Gastrocnemius medialis (tissue), 4 donors: ENCODE measurements around the gene GUCY2C. TPM values are rescaled to one million over a fixed set of nuclear protein-coding genes. Genes with fewer than 3 reads are reported as not detected.

Source experiments
- ATAC-seq, 2 donors: fragments of 150-250 bp; one replicate each; pipeline ENCODE4 v1.9.1; 2016
- DNase-seq, 2 donors: peaks; one replicate each; pipeline ENCODE4 v3.0.0-alpha.2; 2019
- H3K27ac ChIP-seq, 4 donors: fragments of 200-600 bp; sonication (generic); 1 replicate in 1 of 4; 2 replicates in 3 of 4; pipeline ENCODE4 v1.5.1; 2016 to 2018; ENCODE audit warnings: mild to moderate bottlenecking in 2 of 4, moderate library complexity in 1 of 4
- H3K27me3 ChIP-seq, 3 donors: fragments of 200-600 bp; sonication (generic) in 2 of 3; 1 replicate in 1 of 3; 2 replicates in 2 of 3; pipeline versions ENCODE4 v1.5.1 to v1.6.0; 2016 to 2019; ENCODE audit warnings: mild to moderate bottlenecking in 1 of 3, moderate library complexity in 1 of 3
- H3K36me3 ChIP-seq, 2 donors: fragments of 200-600 bp; sonication (generic) in 1 of 2; one replicate each; pipeline ENCODE4 v1.5.1; 2017 to 2018
- H3K4me1 ChIP-seq, 2 donors: fragments of 200-600 bp; sonication (generic) in 1 of 2; one replicate each; pipeline ENCODE4 v1.5.1; 2016 to 2017; ENCODE audit warnings: mild to moderate bottlenecking in 2 of 2
- H3K4me3 ChIP-seq, 4 donors: fragments of 200-600 bp; sonication (generic) in 3 of 4; 1 replicate in 1 of 4; 2 replicates in 3 of 4; pipeline ENCODE4 v1.5.1; 2016 to 2019; ENCODE audit warnings: mild to moderate bottlenecking in 2 of 4
- H3K9me3 ChIP-seq, 3 donors: fragments of 200-600 bp; sonication (generic) in 2 of 3; 1 replicate in 1 of 3; 2 replicates in 2 of 3; pipeline ENCODE4 v1.5.1; 2016 to 2019
- CTCF ChIP-seq, 5 experiments: fragments of 450-650 bp in 3 of 5; fragments of 200-600 bp in 2 of 5; sonication (generic) in 2 of 5; IDR thresholded peaks in 4 of 5; conservative IDR thresholded peaks in 1 of 5; 1 replicate in 4 of 5; 2 replicates in 1 of 5; pipeline ENCODE4 v1.5.1; 2016 to 2019; ENCODE audit warnings: antibody characterized with exemption in 5 of 5, mild to moderate bottlenecking in 3 of 5, moderate library complexity in 3 of 5
- POLR2A ChIP-seq, 2 donors: fragments of 450-650 bp; IDR thresholded peaks; one replicate each; pipeline ENCODE4 v1.6.1; 2017; ENCODE audit warnings: antibody characterized with exemption in 2 of 2, mild to moderate bottlenecking in 2 of 2, moderate library complexity in 2 of 2
- in situ Hi-C, 4 donors: fragments of 200-750 bp; cut with MboI; loops; one replicate each; pipeline versions ENCODE4 v1.15.0 to v1.8.0; 2017; ENCODE audit warnings: low sequenced_read_pairs in 4 of 4
- intact Hi-C: fragments of 100-400 bp; cut with DNase I; formaldehyde crosslinking; loops from one replicate; pipeline ENCODE4 v1.15.1; 2023; ENCODE audit warnings: low total_unique reads
- total RNA-seq, 4 donors: library from RNA; depleted of rRNA; stranded (reverse); fragments of >200 nt; gene quantifications; one replicate each; pipeline versions ENCODE4 v1.1.0 to v1.2.3, GENCODE V29; 2016

GUCY2C gene
- total RNA-seq, 4 donors from 2014 or later: 0.09 to 0.17 TPM; not detected in 2

- Histone ChIP-seq H3K4me3 (no peak overlapping the region), H3K4me1 (peaks cover 17% of the 10 kb centered on the region in 2 donors), H3K27ac (no peak overlapping the region), H3K9me3 (no peaks in the 10 kb centered on the region), H3K27me3 (no peaks in the 10 kb centered on the region), H3K36me3 (no peaks in the 10 kb centered on the region)
- in situ Hi-C loops (no loop called here), intact Hi-C loops (no loop called here)
- ATAC-seq (no peak), DNase-seq (no peak)
- TF ChIP-seq POLR2A (IDR thresholded peaks at IDR 0.05) (no peak), CTCF (IDR thresholded peaks at IDR 0.05 in 4 of 5, conservative IDR thresholded peaks at IDR 0.05 in 1 of 5) (no peak)
Observed at GRCh38 chr12:14589169-14590004, 107.0 kb downstream of the GUCY2C start.

- in situ Hi-C loops (no loop called here), intact Hi-C loops (no loop called here)
- no peaks in the 10 kb centered on the region for H3K27me3 ChIP-seq
- no peaks in the 10 kb centered on the region for H3K9me3 ChIP-seq
- H3K4me3 ChIP-seq: no peak overlapping the region
- H3K27ac ChIP-seq: no peak overlapping the region
- no peaks in the 10 kb centered on the region for H3K36me3 ChIP-seq
- DNase-seq (no peak), ATAC-seq (peak in 1 of 2 donors; percentile 60)
- peaks cover 17% of the 10 kb centered on the region in 2 donors for H3K4me1 ChIP-seq
- no peak for TF ChIP-seq CTCF (IDR thresholded peaks at IDR 0.05 in 4 of 5, conservative IDR thresholded peaks at IDR 0.05 in 1 of 5)
- TF ChIP-seq POLR2A (IDR thresholded peaks at IDR 0.05): no peak
Observed at GRCh38 chr12:14588571-14588970, 107.8 kb downstream of the GUCY2C start.

- Histone ChIP-seq H3K4me3 (no peak overlapping the region), H3K27me3 (no peaks in the 10 kb centered on the region), H3K27ac (no peak overlapping the region), H3K36me3 (no peaks in the 10 kb centered on the region), H3K4me1 (no peaks in the 10 kb centered on the region), H3K9me3 (no peaks in the 10 kb centered on the region)
- in situ Hi-C loops (no loop called here), intact Hi-C loops (no loop called here)
- DNase-seq (no peak), ATAC-seq (no peak)
- no peak for TF ChIP-seq CTCF (IDR thresholded peaks at IDR 0.05 in 4 of 5, conservative IDR thresholded peaks at IDR 0.05 in 1 of 5)
- no peak for TF ChIP-seq POLR2A (IDR thresholded peaks at IDR 0.05)
Observed at GRCh38 chr12:14578646-14579045, 117.8 kb downstream of the GUCY2C start.

- in situ Hi-C loops (no loop called here), intact Hi-C loops (no loop called here)
- ATAC-seq (no peak), DNase-seq (no peak)
- Histone ChIP-seq H3K4me1 (no peaks in the 10 kb centered on the region), H3K27ac (no peak overlapping the region), H3K36me3 (no peaks in the 10 kb centered on the region), H3K9me3 (no peaks in the 10 kb centered on the region), H3K27me3 (no peaks in the 10 kb centered on the region), H3K4me3 (no peak overlapping the region)
- TF ChIP-seq POLR2A (IDR thresholded peaks at IDR 0.05): no peak
- no peak for TF ChIP-seq CTCF (IDR thresholded peaks at IDR 0.05 in 4 of 5, conservative IDR thresholded peaks at IDR 0.05 in 1 of 5)
Observed at GRCh38 chr12:14577344-14577743, 119.1 kb downstream of the GUCY2C start.
